GM18511 (cell line): Measurements from ENCODE around the gene TTC33.
"Not testable (repeated sequence)": the region's sequence is repeated elsewhere in the genome, so short reads cannot be mapped to it uniquely, and the experiment has no call there.

Experiments
- ATAC-seq: cut with Tn5 transposase; IDR thresholded peaks from one replicate; pipeline ENCODE4 v1.9.1; 2021; ENCODE audit warnings: mild to moderate bottlenecking, moderate library complexity; ENCODE audit not compliant: unreplicated experiment

The TTC33 gene

DNA sequence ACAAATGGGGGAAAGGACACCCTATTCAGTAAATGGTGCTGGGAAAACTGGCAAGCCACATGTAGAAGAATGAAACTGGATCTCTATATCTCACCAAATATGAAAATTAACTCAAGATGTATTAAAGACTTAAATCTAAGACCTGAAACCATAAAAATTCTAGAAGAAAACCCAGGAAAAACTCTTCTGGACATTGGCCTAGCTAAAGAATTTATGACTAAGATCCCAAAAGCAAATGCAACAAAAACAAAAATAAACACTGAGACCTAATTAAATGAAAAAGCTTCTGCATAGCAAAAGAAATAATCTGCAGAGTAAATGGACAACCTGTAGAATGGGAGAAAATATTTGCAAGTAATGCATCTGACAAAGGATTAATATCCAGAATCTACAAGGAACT lies 99.7 kb downstream of the TTC33 start:
- ATAC-seq = not testable (repeated sequence)

- no peak for ATAC-seq
Measured at GRCh38 chr5:40655138-40655537, 100.6 kb downstream of the TTC33 start.

- no peak for ATAC-seq
Measured at GRCh38 chr5:40654377-40654991, 101.3 kb downstream of the TTC33 start.

- ATAC-seq = peak; percentile 43
Measured at GRCh38 chr5:40653221-40654022, 102.3 kb downstream of the TTC33 start.

- peak; percentile 20 for ATAC-seq
Measured at GRCh38 chr5:40652441-40653220, 103.1 kb downstream of the TTC33 start.

GRCh38 chr5:40651201-40651600 lies 104.6 kb downstream of the TTC33 start:
- no peak for ATAC-seq

DNA sequence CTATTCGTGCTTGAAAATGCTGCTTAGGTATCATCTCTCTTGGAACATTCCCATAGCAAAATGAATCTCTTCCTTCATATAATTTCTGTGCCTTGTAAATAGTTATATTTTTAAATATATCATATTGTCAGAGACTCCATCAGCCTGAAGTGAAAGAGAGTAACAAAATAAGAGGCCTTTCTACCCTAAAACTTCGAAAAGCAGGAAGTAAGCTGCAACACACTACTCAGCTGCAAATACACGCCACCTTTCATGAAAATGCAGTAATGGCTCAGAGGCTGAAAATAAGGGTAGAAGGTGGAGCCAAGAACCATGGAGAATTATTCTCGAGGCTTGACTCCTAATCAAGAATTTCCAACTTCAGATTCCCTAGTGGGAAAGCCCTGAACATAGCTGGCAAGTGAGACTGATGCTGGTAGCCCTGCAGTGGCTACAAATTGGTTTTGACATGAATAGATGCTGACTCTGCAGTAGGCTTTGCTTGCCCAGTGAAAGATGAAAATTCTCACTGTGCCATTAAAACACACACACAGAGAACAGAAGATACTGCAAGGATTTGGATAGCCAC lies 106.2 kb downstream of the TTC33 start:
- no peak for ATAC-seq

GRCh38 chr5:40648150-40648549 lies 107.6 kb downstream of the TTC33 start:
- no peak for ATAC-seq

- no peak for ATAC-seq
Measured at GRCh38 chr5:40646266-40646665, 109.5 kb downstream of the TTC33 start.

DNA sequence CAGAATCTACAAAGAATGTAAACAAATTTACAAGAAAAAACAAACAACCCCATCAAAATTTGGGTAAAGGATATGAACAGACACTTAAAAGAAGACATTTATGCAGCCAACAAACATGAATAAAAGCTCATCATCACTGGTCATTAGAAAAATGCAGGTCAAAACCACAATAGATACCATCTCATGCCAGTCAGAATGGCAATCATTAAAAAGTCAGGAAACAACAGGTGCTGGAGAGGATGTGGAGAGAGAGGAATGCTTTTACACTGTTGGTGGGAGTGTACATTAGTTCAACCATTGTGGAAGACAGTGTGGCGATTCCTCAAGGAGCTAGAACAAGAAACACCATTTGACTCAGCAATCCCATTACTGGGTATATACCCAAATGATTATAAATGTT lies 116.2 kb downstream of the TTC33 start:
- ATAC-seq = not testable (repeated sequence)

- no peak for ATAC-seq
Measured at GRCh38 chr5:40634593-40634992, 121.2 kb downstream of the TTC33 start.

DNA sequence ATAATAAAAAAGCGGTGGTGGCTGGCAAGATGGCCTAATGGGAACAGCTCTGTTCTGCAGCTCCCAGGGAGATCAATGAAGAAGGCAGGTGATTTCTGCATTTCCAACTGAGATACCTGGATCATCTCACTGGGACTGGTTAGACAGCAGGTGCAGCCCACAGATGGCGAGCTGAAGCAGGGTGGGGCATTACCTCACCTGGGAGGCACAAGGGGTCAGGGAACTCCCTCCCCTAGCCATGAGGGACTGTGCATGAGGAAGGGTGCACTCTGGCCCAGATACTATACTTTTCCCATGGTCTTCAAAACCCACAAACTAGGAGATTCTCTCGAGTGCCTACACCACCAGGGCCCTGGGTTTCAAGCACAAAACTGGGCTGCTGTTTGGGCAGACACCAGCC lies 121.6 kb downstream of the TTC33 start:
- ATAC-seq = no peak

DNA sequence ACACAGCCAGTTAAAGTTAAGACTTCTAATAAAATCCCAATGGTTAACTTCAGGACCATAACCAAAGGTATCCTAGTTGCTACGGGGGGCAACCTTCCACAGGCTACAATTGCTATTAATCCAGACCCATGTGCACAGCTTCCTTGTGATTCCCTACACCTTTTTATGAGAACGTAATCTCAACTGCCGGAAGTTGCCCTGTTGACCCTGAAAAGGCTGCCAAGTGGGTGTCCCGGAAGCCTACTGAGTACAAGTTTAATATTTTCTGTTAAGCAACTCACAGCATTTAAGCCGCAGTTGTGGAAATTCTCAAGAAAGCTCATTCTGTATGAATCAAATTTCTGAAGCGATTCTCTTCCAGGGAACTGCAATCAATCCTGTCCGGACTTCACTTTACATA lies 124.5 kb downstream of the TTC33 start:
- no peak for ATAC-seq

- ATAC-seq = no peak
Measured at GRCh38 chr5:40630126-40630525, 125.6 kb downstream of the TTC33 start.

- ATAC-seq = no peak
Measured at GRCh38 chr5:40628407-40628806, 127.4 kb downstream of the TTC33 start.

DNA sequence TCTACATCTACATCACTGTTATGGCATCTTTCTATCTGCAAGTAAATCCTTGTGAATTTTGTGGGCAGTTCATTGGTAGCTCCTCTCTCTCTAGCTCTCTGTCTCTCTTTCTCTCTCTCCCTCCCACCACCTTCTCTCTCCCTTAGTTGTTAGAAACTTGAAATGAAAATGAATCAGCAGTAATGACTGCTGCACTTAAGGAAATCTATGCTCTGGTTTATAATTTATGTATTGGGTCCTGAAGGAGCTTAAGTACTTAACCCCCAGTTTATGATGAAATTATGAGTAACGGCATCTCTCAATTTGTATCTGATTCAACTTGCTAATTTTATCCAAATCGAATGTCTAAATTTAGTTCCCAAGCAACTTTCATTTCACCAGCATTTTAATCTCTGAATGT lies 128.1 kb downstream of the TTC33 start:
- ATAC-seq = no peak

DNA sequence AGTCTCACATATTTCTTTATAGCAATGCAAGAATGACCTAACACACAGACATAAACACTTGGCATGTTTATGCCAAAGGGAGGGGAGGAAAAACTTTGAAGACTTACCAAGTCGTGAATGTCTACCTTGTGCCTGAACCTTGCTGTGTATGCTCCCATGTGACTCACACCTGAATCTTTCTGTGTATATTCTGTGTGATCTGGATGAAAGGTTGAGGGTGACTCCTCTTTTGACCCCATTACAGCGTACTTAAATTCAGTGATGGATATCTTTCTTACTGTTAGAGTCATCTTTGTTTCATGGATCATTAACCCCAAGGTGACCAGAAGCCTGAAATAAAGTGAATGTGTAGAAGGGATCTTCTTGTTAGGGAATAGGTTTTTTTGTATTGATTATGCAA lies 129.0 kb downstream of the TTC33 start:
- no peak for ATAC-seq

DNA sequence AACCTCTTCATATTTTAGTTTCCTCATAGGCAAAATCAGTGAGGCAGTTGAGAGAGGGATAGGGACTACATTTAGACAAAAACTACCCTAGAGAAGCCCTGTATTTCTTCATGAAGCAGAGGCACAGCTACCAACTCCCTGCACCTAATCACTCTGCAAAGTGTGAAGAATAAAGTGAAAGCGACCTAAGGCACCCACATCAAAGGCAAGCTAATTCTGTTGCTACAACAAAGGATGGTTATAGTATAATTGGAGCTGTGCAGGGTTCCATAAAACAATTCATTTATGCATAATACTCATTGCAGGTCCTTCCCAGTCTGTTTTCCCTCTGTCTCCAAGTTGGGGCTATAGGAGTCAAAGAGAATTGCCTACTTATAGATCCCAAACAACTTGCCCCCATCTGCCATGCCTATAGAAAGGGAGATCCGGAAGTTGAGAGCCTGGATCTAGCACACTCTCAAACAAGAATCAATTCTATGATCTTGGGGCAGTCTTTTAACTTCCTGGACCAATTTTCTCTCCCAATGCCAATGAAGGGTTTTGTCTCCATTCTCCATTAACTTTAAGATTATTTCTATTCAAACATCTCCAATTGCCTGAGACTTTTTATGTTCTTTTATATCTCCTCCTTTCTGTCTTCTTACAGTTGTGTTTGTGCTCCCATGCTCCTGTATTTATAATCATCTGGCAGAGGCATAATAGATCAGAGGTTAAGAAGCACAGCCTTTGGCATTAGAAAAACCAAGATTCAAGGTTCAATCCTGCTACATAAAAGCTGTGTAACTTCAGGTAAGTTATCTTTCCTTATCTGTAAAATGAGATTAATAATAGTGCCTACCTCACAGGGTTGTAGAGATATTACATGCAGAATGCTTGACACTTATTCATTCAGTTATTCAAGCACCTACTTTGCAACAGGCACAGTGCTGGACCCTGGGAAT lies 132.0 kb downstream of the TTC33 start:
- no peak for ATAC-seq

GRCh38 chr5:40622463-40623252 lies 133.1 kb downstream of the TTC33 start:
- ATAC-seq = no peak

GRCh38 chr5:40619421-40619820 lies 136.3 kb downstream of the TTC33 start:
- no peak for ATAC-seq
